ENCODE data around the gene MIA3. TPM values are rescaled to one million over a fixed set of nuclear protein-coding genes. Genes with fewer than 3 reads are reported as not detected.
A peak's percentile ranks its signal among the peaks of the same experiment; 100 is the strongest.

The MIA3 gene
- total and polyA plus RNA-seq, 9 of the 15 experiments (the other 6 are each of a cell fraction or from before 2014, with no cell fraction given): 21.6 to 89.4 (median 40.8) TPM

DNA sequence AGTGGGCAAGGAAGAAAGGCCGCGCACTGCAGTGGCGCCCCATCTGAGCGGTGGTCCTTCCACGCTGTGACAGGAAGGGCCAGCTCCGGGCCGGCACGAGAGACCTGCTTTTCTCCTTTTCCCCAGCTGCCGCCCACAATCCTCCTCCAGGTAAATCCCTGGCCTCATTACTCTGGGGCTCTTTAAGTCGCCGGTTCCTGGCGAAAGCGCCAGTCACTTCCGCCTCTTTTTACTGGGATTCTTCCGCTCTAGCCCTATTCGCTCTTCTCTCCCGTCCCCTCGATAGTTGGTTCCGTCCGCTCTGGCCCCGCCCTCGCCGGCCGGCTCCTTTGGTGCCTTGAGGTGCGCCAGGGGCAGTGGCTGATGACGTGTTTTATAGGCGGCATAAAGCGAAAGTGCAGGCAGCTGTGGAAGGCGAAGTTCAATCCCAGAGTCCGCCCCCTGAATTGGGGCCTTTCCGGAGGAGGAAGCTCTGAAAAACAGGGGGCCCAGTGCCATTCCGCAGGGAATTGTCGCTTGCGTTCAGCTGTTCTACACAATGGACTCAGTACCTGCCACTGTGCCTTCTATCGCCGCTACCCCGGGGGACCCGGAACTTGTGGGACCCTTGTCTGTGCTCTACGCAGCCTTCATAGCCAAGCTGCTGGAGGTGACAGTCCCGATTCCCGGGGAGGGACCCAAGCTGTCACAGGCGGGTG lies 26.2 kb downstream of the MIA3 start (continued):
- no peak for TF ChIP-seq ZNF41 (CRISPR knock-in tag; conservative IDR thresholded peaks at IDR 0.05)
- TF ChIP-seq SMAD4 (CRISPR knock-in tag; conservative IDR thresholded peaks at IDR 0.05): peak; percentile 54; the same call in 1 of the 2 replicates
- TF ChIP-seq ZC3H11A (IDR thresholded peaks at IDR 0.05; ENCODE audit: low read depth, low read length): no peak; the same call in 1 of the 2 replicates
- TF ChIP-seq, protein P1, sequence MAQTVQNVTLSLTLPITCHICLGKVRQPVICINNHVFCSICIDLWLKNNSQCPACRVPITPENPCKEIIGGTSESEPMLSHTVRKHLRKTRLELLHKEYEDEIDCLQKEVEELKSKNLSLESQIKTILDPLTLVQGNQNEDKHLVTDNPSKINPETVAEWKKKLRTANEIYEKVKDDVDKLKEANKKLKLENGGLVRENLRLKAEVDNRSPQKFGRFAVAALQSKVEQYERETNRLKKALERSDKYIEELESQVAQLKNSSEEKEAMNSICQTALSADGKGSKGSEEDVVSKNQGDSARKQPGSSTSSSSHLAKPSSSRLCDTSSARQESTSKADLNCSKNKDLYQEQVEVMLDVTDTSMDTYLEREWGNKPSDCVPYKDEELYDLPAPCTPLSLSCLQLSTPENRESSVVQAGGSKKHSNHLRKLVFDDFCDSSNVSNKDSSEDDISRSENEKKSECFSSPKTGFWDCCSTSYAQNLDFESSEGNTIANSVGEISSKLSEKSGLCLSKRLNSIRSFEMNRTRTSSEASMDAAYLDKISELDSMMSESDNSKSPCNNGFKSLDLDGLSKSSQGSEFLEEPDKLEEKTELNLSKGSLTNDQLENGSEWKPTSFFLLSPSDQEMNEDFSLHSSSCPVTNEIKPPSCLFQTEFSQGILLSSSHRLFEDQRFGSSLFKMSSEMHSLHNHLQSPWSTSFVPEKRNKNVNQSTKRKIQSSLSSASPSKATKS (CRISPR knock-in tag; IDR thresholded peaks at IDR 0.05): no peak
- no peak for TF ChIP-seq ZC3H8 (IDR thresholded peaks at IDR 0.05)
- no peak for TF ChIP-seq ZNF184 (CRISPR knock-in tag; IDR thresholded peaks at IDR 0.05)
- TF ChIP-seq SRSF9 (IDR thresholded peaks at IDR 0.05; ENCODE audit: borderline replicate concordance, low read depth, low read length): no peak
- TF ChIP-seq KDM4B (IDR thresholded peaks at IDR 0.05; ENCODE audit: borderline replicate concordance in 2 of 2, low read depth in 1 of 2): 0 out of 4 replicates have a peak, but pooled peaks of 1 of the 2 experiments have one; percentile 74
- no peak for TF ChIP-seq PTRF (tag; IDR thresholded peaks at IDR 0.05)
- no peak for TF ChIP-seq PHB2 (IDR thresholded peaks at IDR 0.05; ENCODE audit: low read depth)
- peak; percentile 80; the same call in 1 of the 2 replicates for TF ChIP-seq STAT6 (CRISPR knock-in tag; IDR thresholded peaks at IDR 0.05)
- TF ChIP-seq IRF2 (CRISPR knock-in tag; IDR thresholded peaks at IDR 0.05): peak; percentile 89; the same call in 1 of the 2 replicates
- 0 out of 4 replicates have a peak, but pooled peaks of 1 of the 2 experiments have one; percentile 40 for TF ChIP-seq CSDE1 (IDR thresholded peaks at IDR 0.05)
- TF ChIP-seq MTA2 (IDR thresholded peaks at IDR 0.05; ENCODE audit: low read depth): no peak
- no peak for TF ChIP-seq FUS (optimal IDR thresholded peaks at IDR 0.05; ENCODE audit: low read depth, low read length)
- peak; percentile 30 for TF ChIP-seq NELFE (IDR thresholded peaks at IDR 0.05; ENCODE audit: insufficient read depth, insufficient read length)
- TF ChIP-seq FOS (IDR thresholded peaks at IDR 0.05; ENCODE audit: extremely low read depth, insufficient read length): no peak
- no peak; the same call in 1 of the 2 replicates for TF ChIP-seq ZNF175 (CRISPR knock-in tag; IDR thresholded peaks at IDR 0.05; ENCODE audit: low read depth)
- TF ChIP-seq, protein P2, sequence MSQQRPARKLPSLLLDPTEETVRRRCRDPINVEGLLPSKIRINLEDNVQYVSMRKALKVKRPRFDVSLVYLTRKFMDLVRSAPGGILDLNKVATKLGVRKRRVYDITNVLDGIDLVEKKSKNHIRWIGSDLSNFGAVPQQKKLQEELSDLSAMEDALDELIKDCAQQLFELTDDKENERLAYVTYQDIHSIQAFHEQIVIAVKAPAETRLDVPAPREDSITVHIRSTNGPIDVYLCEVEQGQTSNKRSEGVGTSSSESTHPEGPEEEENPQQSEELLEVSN (IDR thresholded peaks at IDR 0.05; ENCODE audit: borderline replicate concordance in 1 of 2, extremely low read depth in 1 of 2, insufficient read depth in 1 of 2, insufficient read length in 1 of 2, low read depth in 1 of 2, low read length in 1 of 2, poor library complexity in 1 of 2, severe bottlenecking in 1 of 2): peak; percentile 17 to 41
- peak; percentile 93 for TF ChIP-seq TBP (optimal IDR thresholded peaks at IDR 0.05; ENCODE audit: low read depth, low read length)
- no peak for TF ChIP-seq NFIX (CRISPR knock-in tag; IDR thresholded peaks at IDR 0.05; ENCODE audit: low read depth)
- TF ChIP-seq SOX6 (IDR thresholded peaks at IDR 0.05): peak; percentile 51; the same call in 1 of the 2 replicates
- no peak for TF ChIP-seq STAG1 (CRISPR knock-in tag; IDR thresholded peaks at IDR 0.05; ENCODE audit: borderline replicate concordance)
